ENCODE data around the gene PLEKHH1.

- TF ChIP-seq CTCF (IDR thresholded peaks at IDR 0.05; ENCODE audit: poor library complexity) (no peak), EZH2 (IDR thresholded peaks at IDR 0.05; ENCODE audit: borderline replicate concordance) (no peak), EZH2phosphoT487 (IDR thresholded peaks at IDR 0.05; ENCODE audit: low read depth, severe bottlenecking, unreplicated experiment) (no peak)
Measured at GRCh38 chr14:67581643-67582042, 48.6 kb downstream of the PLEKHH1 start.
